GM10248 (cell line): ENCODE results near the gene MYD88.

Experiments
- CTCF ChIA-PET: fragments of 300-600 bp; sonication (Branson Sonifier 250); formaldehyde crosslinking; extraction: SDS; loops from one replicate; lab custom pipeline; 2021; ENCODE audit warnings: antibody characterized with exemption; lab: Yijun Ruan, JAX
- POLR2A ChIA-PET: fragments of 350-650 bp; sonication (Branson Sonifier 250); formaldehyde crosslinking; extraction: SDS; loops from one replicate; lab custom pipeline; 2020; ENCODE audit warnings: antibody characterized with exemption; lab: Yijun Ruan, JAX
- DNase-seq: peaks from one replicate; pipeline ENCODE4 v3.0.0; 2012; ENCODE audit errors: extremely low spot score
- CTCF ChIP-seq: IDR thresholded peaks from 2 replicates; pipeline ENCODE4 v1.5.1; 2012; ENCODE audit warnings: mild to moderate bottlenecking, low read depth; ENCODE audit errors: extremely low read depth, missing control alignments, control extremely low read depth

MYD88 gene

DNA sequence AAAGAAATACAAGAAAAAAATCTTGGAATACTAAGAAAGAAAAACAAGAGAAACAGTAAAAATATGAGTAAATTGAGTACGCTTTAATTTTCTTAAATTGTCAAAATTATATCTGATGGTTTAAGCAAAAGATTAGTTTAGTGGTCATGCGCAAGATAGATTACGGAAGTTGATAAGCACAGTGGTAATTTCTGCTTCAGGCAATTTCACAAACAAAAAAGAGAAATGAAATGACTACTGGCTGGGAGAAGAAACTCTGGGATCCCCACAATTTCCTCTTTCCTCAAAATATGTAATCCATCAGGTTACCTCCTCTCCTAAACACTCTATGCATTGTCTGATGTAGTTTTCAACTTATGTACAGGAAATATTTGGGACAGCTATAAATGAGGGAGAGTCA, 9.0 kb downstream of the MYD88 start:
- CTCF ChIA-PET = interaction anchor here (0.7 to 0.8 kb wide), 3 partner anchors 12 to 20 kb away, joined by 3 read pairs; no protein-coding TSS in a partner anchor
- TF ChIP-seq CTCF = no peak
- POLR2A ChIA-PET = no interaction called here
- no peak for DNase-seq

DNA sequence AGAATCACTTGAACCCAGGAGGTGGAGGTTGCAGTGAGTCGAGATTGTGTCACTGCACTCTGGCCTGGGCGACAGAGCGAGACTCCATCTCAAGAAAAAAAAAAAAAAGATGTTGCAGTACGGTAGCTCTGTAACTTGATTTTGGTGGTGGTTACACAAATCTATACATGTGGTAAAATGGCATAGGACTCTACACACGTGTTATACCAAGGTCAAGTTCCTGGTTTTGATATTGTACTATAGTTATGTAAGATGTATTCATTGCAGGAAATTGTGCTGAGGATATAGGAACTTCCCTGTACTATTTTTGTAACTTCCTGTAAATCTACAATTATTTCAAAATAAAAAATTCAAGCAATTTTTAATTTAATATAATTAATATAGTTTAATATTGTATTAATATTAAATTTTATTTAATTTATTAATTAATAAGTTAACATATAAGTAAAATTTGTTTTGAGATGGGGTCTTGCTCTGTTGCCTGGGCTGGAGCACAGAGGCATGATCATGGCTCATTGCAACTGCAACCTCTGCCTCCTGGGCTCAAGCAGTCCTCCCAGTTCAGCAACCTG, 9.9 kb downstream of the MYD88 start:
- no peak for DNase-seq
- ChIA-PET CTCF (interaction anchor here (0.7 to 1.0 kb wide), 5 partner anchors 11 to 372 kb away, joined by 3 read pairs; no protein-coding TSS in a partner anchor), POLR2A (no interaction called here)
- no peak for TF ChIP-seq CTCF

GRCh38 chr3:38149708-38150107, 11.2 kb downstream of the MYD88 start:
- ChIA-PET CTCF (interaction anchor here (1.4 kb wide), 1 partner anchor 16 kb away, joined by 3 read pairs; the partner anchor contains the start of gene OXSR1), POLR2A (no interaction called here)
- no peak for TF ChIP-seq CTCF
- no peak for DNase-seq

GRCh38 chr3:38150780-38151528, 12.5 kb downstream of the MYD88 start:
- ChIA-PET CTCF (no interaction called here), POLR2A (no interaction called here)
- DNase-seq = no peak
- peak; percentile 18 for TF ChIP-seq CTCF

DNA sequence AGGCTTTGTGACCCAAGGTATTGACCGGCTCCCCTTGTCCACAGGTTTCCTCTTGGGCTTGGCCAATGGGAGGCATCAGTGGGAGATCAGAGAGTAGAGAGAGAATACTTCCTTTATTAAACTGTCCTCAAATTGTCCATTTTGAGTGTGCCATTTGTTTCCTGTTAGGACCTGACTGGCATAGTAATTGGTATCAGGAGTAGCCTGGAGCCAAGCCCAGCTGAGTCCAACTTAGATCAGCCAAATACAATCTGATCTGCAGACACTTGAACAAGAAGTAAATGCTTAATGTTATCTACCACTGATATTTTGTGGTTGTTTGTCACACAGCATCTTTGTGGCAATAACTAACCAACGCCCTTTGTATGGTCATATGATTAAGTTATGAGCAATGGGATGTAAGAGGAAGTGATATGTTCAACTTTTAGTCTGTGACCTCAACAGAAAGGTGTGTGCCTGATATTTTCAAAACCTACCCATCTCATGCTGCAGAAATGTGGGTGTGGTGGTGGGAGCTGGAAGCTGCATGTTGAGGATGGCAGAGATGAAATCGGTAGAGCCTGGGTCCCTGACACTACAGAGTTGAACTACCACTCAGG, 13.3 kb downstream of the MYD88 start:
- TF ChIP-seq CTCF = no peak
- DNase-seq = no peak
- CTCF ChIA-PET = interaction anchor here (5.6 kb wide), 1 partner anchor 12 kb away, joined by 35 read pairs; the partner anchor contains the start of gene OXSR1
- POLR2A ChIA-PET = interaction anchor here (0.7 kb wide), 1 partner anchor 14 kb away, joined by 14 read pairs; no protein-coding TSS in a partner anchor

- no peak for TF ChIP-seq CTCF
- ChIA-PET CTCF (interaction anchor here (1.7 to 5.6 kb wide), 3 partner anchors 10 to 13 kb away, joined by 8 to 35 read pairs (median 14); partner anchors contain the start of genes MYD88 and OXSR1), POLR2A (no interaction called here)
- DNase-seq = no peak
These were observed 14.1 kb downstream of the MYD88 start for GRCh38 chr3:38152609-38153008.
